ENCODE results near the gene PADI1.

PADI1 gene

DNA sequence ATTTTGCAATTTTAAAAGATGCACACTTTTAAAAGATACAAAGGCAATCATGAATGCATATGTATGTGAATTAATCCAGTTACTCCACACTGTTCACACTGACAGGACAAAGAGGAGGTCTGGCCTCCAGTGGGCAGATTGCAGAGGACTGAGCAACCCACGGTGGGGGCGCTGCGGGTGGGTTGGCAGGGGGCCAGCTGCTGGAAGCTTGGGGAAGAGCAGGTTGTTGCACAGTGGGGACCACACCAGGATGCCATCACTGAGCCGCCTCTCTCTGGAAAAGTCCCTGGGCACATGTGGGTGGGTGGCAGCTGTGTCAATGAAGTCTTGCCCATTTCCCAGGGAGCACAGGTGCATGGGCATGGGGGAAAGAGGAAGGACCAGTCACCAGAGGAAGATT, 90.4 kb downstream of the PADI1 start:
- DNase-seq, result no peak

Data from amygdala (tissue), 56 donors.